Stimulated activated naive B cell treated with anti-CD40 and anti-IgM and Interleukin-4, amounts not matched to agents 10 μg/mL and 1 μg/mL and 100 μg/mL, for 72 hours (primary cell): Measurements from ENCODE around the gene TMEM89.

Experiments
- ATAC-seq, 2 donors: fragments of 150-1000 bp; cut with Tn5 transposase; replicated peaks; 2 replicates each; pipeline ENCODE4 v1.10.0; 2021; ENCODE audit warnings: moderate library complexity in 1 of 2
- DNase-seq: peaks from one replicate; pipeline ENCODE4 v3.0.0; 2021
- H3K27ac Mint-ChIP-seq: one replicate; pipeline ENCODE4 v1.8.0; 2022; ENCODE audit warnings: mild to moderate bottlenecking, mixed read lengths
- H3K27me3 Mint-ChIP-seq, 2 donors: one replicate each; pipeline ENCODE4 v1.8.0; 2022; ENCODE audit warnings: mixed read lengths in 2 of 2
- H3K36me3 Mint-ChIP-seq, 2 donors: one replicate each; pipeline ENCODE4 v1.8.0; 2022; ENCODE audit warnings: mixed read lengths in 2 of 2, mild to moderate bottlenecking in 1 of 2
- H3K4me1 Mint-ChIP-seq, 2 donors: one replicate each; pipeline ENCODE4 v1.8.0; 2022; ENCODE audit warnings: mixed read lengths in 2 of 2, mild to moderate bottlenecking in 1 of 2
- H3K4me3 Mint-ChIP-seq, 2 donors: one replicate each; pipeline ENCODE4 v1.8.0; 2022; ENCODE audit warnings: mild to moderate bottlenecking in 2 of 2, mixed read lengths in 2 of 2, moderate library complexity in 1 of 2
- H3K9me3 Mint-ChIP-seq, 2 donors: one replicate each; pipeline ENCODE4 v1.8.0; 2022; ENCODE audit warnings: mixed read lengths in 2 of 2, mild to moderate bottlenecking in 1 of 2

The TMEM89 gene

GRCh38 chr3:48614044-48614443, 7.5 kb downstream of the TMEM89 start:
- Mint-ChIP-seq H3K4me3 (peak overlapping the region; percentile 9 to 35), H3K4me1 (peaks cover 13 to 21% of the 10 kb centered on the region in 2 donors), H3K36me3 (peaks cover 13% of the 10 kb centered on the region in 2 donors), H3K27ac (peak overlapping the region; percentile 91), H3K27me3 (peaks cover 0 to 4% of the 10 kb centered on the region in 2 donors), H3K9me3 (peaks cover 0 to 9% of the 10 kb centered on the region in 2 donors)
- ATAC-seq (peak; percentile 49 to 61), DNase-seq (no peak)

- ATAC-seq (no peak), DNase-seq (no peak)
- peaks cover 0 to 3% of the 10 kb centered on the region in 2 donors for H3K9me3 Mint-ChIP-seq
- H3K27ac Mint-ChIP-seq, result no peak overlapping the region
- no peak overlapping the region for H3K4me3 Mint-ChIP-seq
- H3K36me3 Mint-ChIP-seq, result peaks cover 12 to 18% of the 10 kb centered on the region in 2 donors
- H3K4me1 Mint-ChIP-seq, result peaks cover 19 to 29% of the 10 kb centered on the region in 2 donors
- H3K27me3 Mint-ChIP-seq, result peaks cover 0 to 4% of the 10 kb centered on the region in 2 donors
These were observed 9.3 kb downstream of the TMEM89 start for GRCh38 chr3:48612309-48612708.

GRCh38 chr3:48609088-48610005, 12.2 kb downstream of the TMEM89 start, which contains the start of gene UQCRC1:
Gene UQCRC1 (minus strand): TSS chr3:48609646. CDS start chr3:48609620, 26 bp downstream.
- ATAC-seq (peak; percentile 97 to 98), DNase-seq (peak; percentile 92)
- no peaks in the 10 kb centered on the region for H3K9me3 Mint-ChIP-seq
- peaks cover 20 to 28% of the 10 kb centered on the region in 2 donors for H3K4me1 Mint-ChIP-seq
- H3K36me3 Mint-ChIP-seq, result peaks cover 13 to 27% of the 10 kb centered on the region in 2 donors
- peaks cover 0 to 4% of the 10 kb centered on the region in 2 donors for H3K27me3 Mint-ChIP-seq
- H3K27ac Mint-ChIP-seq, result peak within 1 kb of the TSS; percentile 99
- peak within 1 kb of the TSS; percentile 100 for H3K4me3 Mint-ChIP-seq

- H3K27me3 Mint-ChIP-seq, result no peaks in the 10 kb centered on the region
- DNase-seq (no peak), ATAC-seq (no peak)
- no peaks in the 10 kb centered on the region for H3K9me3 Mint-ChIP-seq
- no peak overlapping the region for H3K4me3 Mint-ChIP-seq
- peaks cover 20 to 33% of the 10 kb centered on the region in 2 donors for H3K36me3 Mint-ChIP-seq
- no peak overlapping the region for H3K27ac Mint-ChIP-seq
- peaks cover 12 to 15% of the 10 kb centered on the region in 2 donors for H3K4me1 Mint-ChIP-seq
These were observed 14.1 kb downstream of the TMEM89 start for GRCh38 chr3:48607519-48607918.

DNA sequence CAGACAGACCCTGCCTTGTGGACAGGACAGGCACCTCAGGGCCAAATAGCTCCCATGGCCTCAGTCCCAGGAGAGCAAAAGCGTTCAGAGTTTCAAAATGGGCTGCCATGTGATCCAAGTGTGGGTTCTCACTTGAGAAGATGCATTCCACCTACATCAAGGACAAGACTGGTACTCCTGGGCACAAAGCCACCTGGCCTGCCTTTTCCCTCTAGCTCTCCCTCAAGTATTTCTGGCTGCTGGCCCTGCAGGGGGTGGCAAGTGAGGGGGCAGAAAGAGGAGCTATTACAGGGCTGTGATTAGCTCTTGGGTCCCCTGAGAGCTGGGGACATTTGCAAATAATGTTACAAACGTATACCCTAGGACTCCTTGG, 20.0 kb downstream of the TMEM89 start:
- H3K4me1 Mint-ChIP-seq, result peaks cover 0 to 2% of the 10 kb centered on the region in 2 donors
- no peak overlapping the region for H3K4me3 Mint-ChIP-seq
- no peaks in the 10 kb centered on the region for H3K9me3 Mint-ChIP-seq
- no peak for ATAC-seq
- no peak overlapping the region for H3K27ac Mint-ChIP-seq
- H3K27me3 Mint-ChIP-seq, result no peaks in the 10 kb centered on the region
- peaks cover 29 to 64% of the 10 kb centered on the region in 2 donors for H3K36me3 Mint-ChIP-seq
- DNase-seq, result no peak

DNA sequence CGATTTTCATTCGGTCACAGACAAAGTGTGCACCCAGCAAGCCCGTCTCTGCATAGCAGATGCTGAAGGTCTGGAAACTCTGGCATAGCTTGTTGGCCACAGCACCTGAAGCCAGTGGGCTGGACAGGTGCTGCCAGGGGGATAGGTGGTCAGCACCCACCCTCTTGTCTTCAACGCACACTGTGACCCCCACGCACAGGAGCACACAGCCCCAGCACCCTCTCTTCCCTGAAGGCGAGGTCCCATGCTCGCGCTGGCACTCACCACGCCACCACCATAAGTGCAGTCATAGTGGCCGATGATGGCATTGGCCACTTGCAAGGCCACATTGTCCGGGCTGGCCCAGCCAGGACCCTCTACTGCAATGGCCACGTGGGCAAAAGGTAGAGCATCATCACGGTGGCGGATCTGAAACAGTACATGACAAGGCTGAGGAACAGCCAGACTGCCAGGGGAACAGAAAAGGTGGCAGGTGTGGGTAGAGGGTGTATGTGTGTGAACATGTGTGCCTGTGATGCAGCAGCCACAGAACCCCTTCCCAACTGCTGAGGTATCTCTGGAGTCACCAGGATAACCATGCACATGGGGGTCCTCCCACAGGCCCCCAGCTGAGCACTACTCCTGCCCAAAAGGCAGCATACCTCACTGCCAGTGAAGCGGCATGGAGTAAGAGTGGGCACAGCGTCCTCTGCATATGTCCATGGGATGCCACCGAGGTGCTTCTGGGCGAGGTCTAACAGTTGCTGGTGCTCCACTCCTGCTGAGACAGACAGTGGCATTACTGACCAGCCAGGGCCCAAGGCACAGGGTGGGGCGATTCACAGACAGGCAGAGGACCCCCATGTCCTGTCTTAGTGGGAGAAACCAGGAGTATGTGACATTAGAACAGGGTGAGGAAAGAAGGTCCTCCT, 20.6 kb downstream of the TMEM89 start:
- H3K27ac Mint-ChIP-seq, result no peak overlapping the region
- no peak for ATAC-seq
- H3K4me1 Mint-ChIP-seq, result peaks cover 0 to 5% of the 10 kb centered on the region in 2 donors
- H3K27me3 Mint-ChIP-seq, result peaks cover 0 to 2% of the 10 kb centered on the region in 2 donors
- peaks cover 29 to 65% of the 10 kb centered on the region in 2 donors for H3K36me3 Mint-ChIP-seq
- no peak for DNase-seq
- H3K9me3 Mint-ChIP-seq, result no peaks in the 10 kb centered on the region
- no peak overlapping the region for H3K4me3 Mint-ChIP-seq

DNA sequence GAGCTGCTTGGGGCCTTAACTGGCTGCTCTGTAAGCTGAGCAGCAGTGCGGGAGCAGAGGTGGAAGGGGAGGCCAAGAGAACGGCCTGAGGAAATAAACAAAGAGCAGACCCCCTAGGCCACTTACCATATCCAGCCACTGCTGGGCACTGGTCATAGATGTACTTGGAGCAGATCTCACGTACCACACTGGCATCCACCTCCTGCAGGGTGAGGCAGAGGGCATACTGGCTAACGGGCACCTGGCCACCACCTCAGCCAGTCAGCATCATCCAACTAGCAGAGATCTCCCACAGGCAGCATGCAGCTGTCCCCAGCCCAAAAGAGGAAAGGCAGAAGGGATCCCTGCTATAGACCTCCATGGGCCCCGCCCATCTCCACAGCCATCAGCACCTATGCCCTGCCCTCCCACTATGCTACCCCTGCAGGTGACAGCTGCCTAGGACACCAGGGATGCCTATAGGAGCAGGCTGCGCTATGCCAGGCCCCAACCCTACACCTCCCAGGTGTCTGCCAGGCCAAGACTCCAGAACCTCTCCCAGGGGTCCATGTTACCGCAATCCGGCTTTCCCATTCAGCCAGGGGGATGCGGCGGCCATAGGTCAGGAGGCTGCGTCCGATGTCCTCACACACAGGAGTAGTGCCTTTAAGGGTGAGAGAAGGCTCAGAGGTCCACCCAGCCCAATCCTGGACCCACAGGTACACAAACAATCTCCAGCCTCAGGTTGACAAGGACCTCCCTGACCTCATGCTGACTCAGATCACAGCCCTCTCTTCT, 21.9 kb downstream of the TMEM89 start:
- no peak overlapping the region for H3K27ac Mint-ChIP-seq
- no peaks in the 10 kb centered on the region for H3K9me3 Mint-ChIP-seq
- H3K4me1 Mint-ChIP-seq, result peaks cover 5% of the 10 kb centered on the region in 2 donors
- no peak for ATAC-seq
- DNase-seq, result no peak
- peaks cover under 1 to 4% of the 10 kb centered on the region in 2 donors for H3K27me3 Mint-ChIP-seq
- no peak overlapping the region for H3K4me3 Mint-ChIP-seq
- peaks cover 27 to 57% of the 10 kb centered on the region in 2 donors for H3K36me3 Mint-ChIP-seq

DNA sequence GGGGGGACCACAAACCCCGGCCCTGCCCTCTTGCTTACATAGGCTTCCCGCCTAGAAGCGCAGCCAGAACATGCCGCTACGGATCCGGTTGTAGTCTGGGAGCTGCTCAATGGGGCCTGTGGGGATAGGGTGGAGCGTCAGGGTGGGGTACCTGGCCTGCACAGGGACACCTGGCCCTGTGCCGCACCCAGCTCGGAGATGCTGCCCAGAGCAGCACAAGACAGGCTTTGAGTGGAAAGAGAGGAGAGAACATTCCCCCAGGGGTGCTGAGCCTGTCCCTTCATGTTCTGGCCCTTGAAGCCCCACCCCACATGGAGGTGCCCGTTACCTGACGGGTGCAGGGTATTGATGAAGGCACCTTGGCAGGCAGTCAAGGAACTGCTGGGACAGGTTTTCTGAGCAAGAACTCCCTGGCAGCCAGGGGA, 22.5 kb downstream of the TMEM89 start:
- Mint-ChIP-seq H3K4me1 (peaks cover 10 to 11% of the 10 kb centered on the region in 2 donors), H3K4me3 (no peak overlapping the region), H3K9me3 (no peaks in the 10 kb centered on the region), H3K27me3 (peaks cover 7 to 9% of the 10 kb centered on the region in 2 donors), H3K27ac (no peak overlapping the region), H3K36me3 (peaks cover 21 to 51% of the 10 kb centered on the region in 2 donors)
- DNase-seq (no peak), ATAC-seq (no peak)

DNA sequence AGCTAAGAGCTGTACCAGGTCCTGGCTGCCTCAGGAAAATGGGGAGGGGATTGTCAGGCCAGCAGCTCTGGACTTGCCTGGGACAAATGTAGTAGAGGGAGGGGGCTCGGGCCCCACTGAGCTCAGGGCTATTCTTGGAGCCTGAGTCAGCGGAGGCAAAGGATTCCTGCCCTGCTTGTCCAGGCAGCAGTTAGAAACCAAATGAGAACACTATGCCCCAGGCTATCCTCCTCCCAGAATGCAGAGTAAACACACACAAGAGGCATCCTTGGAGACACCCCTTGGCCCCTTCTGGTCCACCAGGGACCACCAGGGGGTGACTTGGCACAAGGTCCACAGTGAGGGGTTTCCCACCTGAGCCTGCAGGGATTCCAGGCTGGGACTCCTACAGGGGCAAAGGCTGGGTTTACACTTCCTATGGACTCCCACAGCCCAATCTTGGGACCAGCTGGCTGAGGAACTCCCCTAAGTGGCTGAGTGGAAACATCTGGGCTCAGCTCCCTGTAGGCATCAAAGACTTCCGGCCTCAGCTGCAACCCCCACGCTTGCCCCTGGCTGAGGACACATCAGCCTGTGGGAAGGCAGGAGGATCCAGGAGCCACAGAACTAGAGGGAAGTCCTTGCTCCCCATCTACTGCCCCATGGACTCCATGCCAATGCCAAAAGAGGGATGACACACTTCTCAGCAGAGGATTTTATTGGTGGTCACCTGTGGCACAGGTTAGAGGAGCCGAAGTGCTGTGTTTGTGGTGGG, 23.1 kb downstream of the TMEM89 start:
- peak overlapping the region; percentile 31 for H3K27ac Mint-ChIP-seq
- H3K27me3 Mint-ChIP-seq, result peaks cover 10 to 11% of the 10 kb centered on the region in 2 donors
- no peak for DNase-seq
- no peak overlapping the region for H3K4me3 Mint-ChIP-seq
- no peak for ATAC-seq
- peaks cover 20 to 50% of the 10 kb centered on the region in 2 donors for H3K36me3 Mint-ChIP-seq
- H3K9me3 Mint-ChIP-seq, result no peaks in the 10 kb centered on the region
- H3K4me1 Mint-ChIP-seq, result peaks cover 10 to 11% of the 10 kb centered on the region in 2 donors

DNA sequence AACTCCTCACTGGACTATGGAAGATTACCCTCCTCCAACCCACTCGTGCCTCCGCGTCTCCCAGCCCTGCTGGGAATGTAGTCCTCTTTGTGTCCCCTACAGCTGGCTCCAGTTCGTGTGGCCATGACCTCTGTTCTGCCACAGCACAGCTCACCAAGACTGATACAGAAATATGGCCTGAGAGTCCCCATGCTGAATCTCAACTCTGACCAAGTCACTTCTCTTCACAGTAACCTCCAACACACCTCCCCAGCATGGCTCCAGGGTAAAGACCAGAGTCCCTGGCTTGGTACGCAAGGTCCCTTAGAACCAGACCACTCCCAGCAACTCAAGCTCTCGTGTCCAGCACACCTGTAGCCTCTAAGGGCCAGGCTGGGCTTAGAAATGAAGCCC, 24.2 kb downstream of the TMEM89 start:
- H3K4me3 Mint-ChIP-seq, result no peak overlapping the region
- H3K36me3 Mint-ChIP-seq, result peaks cover 14 to 42% of the 10 kb centered on the region in 2 donors
- H3K9me3 Mint-ChIP-seq, result no peaks in the 10 kb centered on the region

DNA sequence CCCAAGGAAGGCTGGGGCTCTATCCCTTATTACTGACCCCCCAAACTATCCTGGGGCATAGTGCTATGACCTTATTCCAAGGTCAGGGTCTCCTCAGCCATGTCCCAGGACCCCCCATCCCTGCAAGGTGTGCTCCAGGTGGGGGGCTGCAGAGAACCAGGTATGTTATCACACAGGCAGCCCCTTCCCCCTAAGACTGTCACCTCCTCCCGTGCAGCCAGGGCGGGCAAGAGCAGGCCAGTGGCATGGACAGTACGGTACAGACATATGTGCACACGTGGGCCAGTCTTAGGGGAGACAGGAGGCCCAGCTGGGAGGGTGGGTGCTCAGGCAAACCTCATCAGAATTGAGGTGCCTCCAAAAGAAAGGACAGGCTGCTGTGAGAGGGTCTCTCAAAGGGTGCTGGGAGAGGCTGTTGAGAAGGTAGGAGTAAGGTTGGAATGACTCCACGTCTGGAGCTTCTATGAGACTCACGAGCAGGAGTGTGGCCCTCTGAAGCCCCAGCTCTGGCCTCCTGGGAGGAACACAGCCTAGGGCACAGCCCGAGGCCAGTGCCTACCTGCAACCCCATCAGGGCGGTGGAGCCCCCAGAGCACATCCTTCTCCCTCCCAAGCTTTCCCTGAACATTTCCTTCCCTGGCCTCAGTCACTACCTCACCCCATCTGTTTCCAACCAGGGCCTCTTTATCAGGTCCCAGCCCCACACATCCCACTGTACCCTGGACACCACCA, 24.7 kb downstream of the TMEM89 start:
- H3K4me3 Mint-ChIP-seq, result no peak overlapping the region

More for the DNA sequence above, 24.2 kb downstream of the TMEM89 start:
- Mint-ChIP-seq H3K4me1 (peaks cover 10 to 11% of the 10 kb centered on the region in 2 donors), H3K27me3 (peaks cover 20 to 22% of the 10 kb centered on the region in 2 donors), H3K27ac (peak overlapping the region; percentile 87)
- DNase-seq (no peak), ATAC-seq (no peak)

DNA sequence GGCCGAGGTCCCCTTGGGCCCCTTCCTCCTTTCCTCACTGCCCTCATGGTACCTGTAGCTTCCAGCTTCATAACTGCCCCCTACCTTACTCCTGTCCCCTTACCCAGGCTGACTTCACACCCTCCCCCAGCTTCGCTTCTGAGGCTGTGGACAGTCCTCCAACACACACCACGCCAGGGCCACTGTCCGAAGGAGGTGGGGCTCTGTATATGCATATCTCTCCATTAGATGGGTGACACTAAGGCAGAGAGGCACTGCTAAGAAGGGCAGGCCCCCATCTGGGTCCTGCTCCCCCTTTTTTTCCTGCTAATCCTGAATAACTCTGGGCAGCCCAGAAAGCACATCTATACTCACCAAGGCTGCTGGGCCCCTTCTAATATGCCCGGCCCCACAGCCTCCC, 25.4 kb downstream of the TMEM89 start:
- Mint-ChIP-seq H3K4me1 (peaks cover 10 to 11% of the 10 kb centered on the region in 2 donors), H3K27ac (no peak overlapping the region), H3K9me3 (no peaks in the 10 kb centered on the region), H3K27me3 (peaks cover 21 to 29% of the 10 kb centered on the region in 2 donors), H3K4me3 (no peak overlapping the region), H3K36me3 (peaks cover 12 to 38% of the 10 kb centered on the region in 2 donors)
- ATAC-seq (no peak), DNase-seq (no peak)

More for the DNA sequence above, 24.7 kb downstream of the TMEM89 start:
- Mint-ChIP-seq H3K27ac (no peak overlapping the region), H3K27me3 (peaks cover 20 to 27% of the 10 kb centered on the region in 2 donors), H3K4me1 (peaks cover 10 to 11% of the 10 kb centered on the region in 2 donors), H3K36me3 (peaks cover 12 to 38% of the 10 kb centered on the region in 2 donors), H3K9me3 (no peaks in the 10 kb centered on the region)
- DNase-seq (no peak), ATAC-seq (peak in 1 of 2 donors; percentile 6)
